B cell (primary cell): ENCODE data around the gene WDR27. TPM values are rescaled to one million over a fixed set of nuclear protein-coding genes. Genes with fewer than 3 reads are reported as not detected.

ENCODE experiments used
- ATAC-seq: fragments of 200-7000 bp; cut with Tn5 transposase; one replicate; pipeline ENCODE4 v1.10.0; 2021; ENCODE audit warnings: low read depth, mild to moderate bottlenecking, moderate number of reproducible peaks, moderate library complexity
- CTCF ChIA-PET: fragments of 350-600 bp; sonication (Branson Sonifier 250); formaldehyde crosslinking; loops from one replicate; lab custom pipeline; 2021; ENCODE audit warnings: antibody characterized with exemption, inconsistent platforms; lab: Charles Lee
- POLR2A ChIA-PET: fragments of 350-600 bp; sonication (Branson Sonifier 250); formaldehyde crosslinking; loops from one replicate; lab custom pipeline; 2021; ENCODE audit warnings: antibody characterized with exemption; lab: Charles Lee
- DNase-seq: peaks from one replicate; pipeline ENCODE4 v3.0.0; 2013
- H2AFZ ChIP-seq: 2 replicates; pipeline ENCODE4 v1.6.1; 2012; ENCODE audit warnings: mild to moderate bottlenecking, low read depth, low read length; ENCODE audit not compliant: insufficient read depth, poor library complexity, severe bottlenecking
- H3K27ac ChIP-seq, 2 donors: 1 replicate in 1 of 2; 2 replicates in 1 of 2; pipeline ENCODE4 v1.5.1; 2012 to 2013; ENCODE audit warnings: low read length in 2 of 2, mild to moderate bottlenecking in 2 of 2, moderate library complexity in 1 of 2
- H3K27me3 ChIP-seq, 4 experiments: fragments of 200-600 bp in 1 of 4; sonication (generic) in 1 of 4; replicated peaks in 1 of 4; 1 replicate in 2 of 4; 2 replicates in 2 of 4; pipeline versions ENCODE4 v1.6.1 to v1.7.0; 2013 to 2016; ENCODE audit warnings: low read length in 3 of 4, mild to moderate bottlenecking in 2 of 4, mixed read lengths in 1 of 4, moderate library complexity in 1 of 4; ENCODE audit not compliant: insufficient read depth in 4 of 4, control insufficient read depth in 3 of 4; ENCODE audit errors: control extremely low read depth in 1 of 4
- H3K36me3 ChIP-seq, 2 experiments: replicated peaks in 1 of 2; 1 replicate in 1 of 2; 2 replicates in 1 of 2; pipeline versions ENCODE4 v1.6.1 to v1.7.1; 2013; ENCODE audit warnings: low read length in 1 of 2; ENCODE audit not compliant: insufficient read depth in 2 of 2, control insufficient read depth in 1 of 2; ENCODE audit errors: control extremely low read depth in 1 of 2, extremely low read depth in 1 of 2
- H3K4me1 ChIP-seq, 2 donors: fragments of 200-600 bp in 1 of 2; sonication (generic) in 1 of 2; 1 replicate in 1 of 2; 2 replicates in 1 of 2; pipeline versions ENCODE4 v1.5.1 to v1.6.1; 2013 to 2017; ENCODE audit warnings: low read length in 2 of 2; ENCODE audit not compliant: control insufficient read depth in 2 of 2, insufficient read depth in 2 of 2
- H3K4me2 ChIP-seq: replicated peaks from 2 replicates; pipeline ENCODE3; 2012; ENCODE audit warnings: mild to moderate bottlenecking, low read depth, low read length; ENCODE audit not compliant: poor library complexity, severe bottlenecking
- H3K4me3 ChIP-seq, 5 experiments: fragments of 200-600 bp in 1 of 5; sonication (generic) in 1 of 5; 1 replicate in 3 of 5; 2 replicates in 2 of 5; pipeline versions ENCODE4 v1.5.1 to v1.7.0; 2011 to 2016; ENCODE audit warnings: low read length in 4 of 5, mild to moderate bottlenecking in 4 of 5, low read depth in 2 of 5, control low read depth in 1 of 5, moderate library complexity in 1 of 5; ENCODE audit not compliant: insufficient read depth in 1 of 5; ENCODE audit errors: control extremely low read depth in 1 of 5, extremely low read depth in 1 of 5
- H3K79me2 ChIP-seq: fragments of 200-600 bp; sonication (generic); one replicate; pipeline ENCODE4 v1.6.0; 2016; ENCODE audit warnings: low read length; ENCODE audit not compliant: control insufficient read depth, insufficient read depth
- H3K9ac ChIP-seq: fragments of 200-600 bp; sonication (generic); 2 replicates; pipeline ENCODE4 v1.6.1; 2017; ENCODE audit warnings: mild to moderate bottlenecking, low read length, moderate library complexity
- H3K9me3 ChIP-seq, 3 donors: one replicate each; pipeline versions ENCODE4 v1.6.1 to v1.7.1; 2013; ENCODE audit warnings: low read length in 2 of 3; ENCODE audit not compliant: control insufficient read depth in 2 of 3, insufficient read depth in 1 of 3; ENCODE audit errors: control extremely low read depth in 1 of 3
- H4K20me1 ChIP-seq: 2 replicates; pipeline ENCODE4 v1.6.0; 2012; ENCODE audit warnings: mild to moderate bottlenecking, low read length; ENCODE audit not compliant: insufficient read depth, control insufficient read depth, poor library complexity, severe bottlenecking
- H3K27ac Mint-ChIP-seq: one replicate; pipeline ENCODE4 v1.8.0; 2021; ENCODE audit warnings: mixed read lengths
- H3K27me3 Mint-ChIP-seq: one replicate; pipeline ENCODE4 v1.8.0; 2021; ENCODE audit warnings: mixed read lengths
- H3K4me1 Mint-ChIP-seq: one replicate; pipeline ENCODE4 v1.8.0; 2021; ENCODE audit warnings: mixed read lengths
- H3K4me3 Mint-ChIP-seq: one replicate; pipeline ENCODE4 v1.8.0; 2021; ENCODE audit warnings: mixed read lengths
- H3K9me3 Mint-ChIP-seq: one replicate; pipeline ENCODE4 v1.8.0; 2022; ENCODE audit warnings: mixed read lengths; ENCODE audit not compliant: insufficient read depth
- EZH2 ChIP-seq: IDR thresholded peaks from 2 replicates; pipeline ENCODE4 v1.6.1; 2012; ENCODE audit warnings: borderline replicate concordance, low read depth, mild to moderate bottlenecking, moderate library complexity, low read length; ENCODE audit not compliant: insufficient read depth, poor library complexity, severe bottlenecking
- WGBS: methylation state at CpG from one replicate; pipeline ENCODE4 v1.1.5; 2013; ENCODE audit warnings: missing lambda C conversion rate; ENCODE audit not compliant: insufficient coverage; 5-methylcytosine and 5-hydroxymethylcytosine counted together
- intact Hi-C: fragments of 100-400 bp; cut with micrococcal nuclease; formaldehyde crosslinking; loops from one replicate; pipeline ENCODE4 v1.10.0; 2022
- polyA plus RNA-seq: library from polyadenylated mRNA; depleted of rRNA; stranded (reverse); fragments of >200 nt; gene quantifications from 2 replicates; pipeline ENCODE4 v1.2.3, GENCODE V29; 2012
- total RNA-seq, 2 donors: library from RNA; stranded (reverse); fragments of 120-200 nt in 1 of 2; gene quantifications; 1 replicate in 1 of 2; 2 replicates in 1 of 2; pipeline versions ENCODE4 v1.2.3 to v1.2.4, GENCODE V29; 2013 to 2022
- TF ChIP-seq, protein P1 (sequence below): fragments of 200-600 bp; IDR thresholded peaks from one replicate; pipeline ENCODE4 v1.8.0; 2022; ENCODE audit warnings: antibody characterized with exemption, mild to moderate bottlenecking

The WDR27 gene
- total and polyA plus RNA-seq, 2 donors (not counting 1 experiment from before 2014, with no cell fraction given) = 64.3 to 86.3 TPM

DNA sequence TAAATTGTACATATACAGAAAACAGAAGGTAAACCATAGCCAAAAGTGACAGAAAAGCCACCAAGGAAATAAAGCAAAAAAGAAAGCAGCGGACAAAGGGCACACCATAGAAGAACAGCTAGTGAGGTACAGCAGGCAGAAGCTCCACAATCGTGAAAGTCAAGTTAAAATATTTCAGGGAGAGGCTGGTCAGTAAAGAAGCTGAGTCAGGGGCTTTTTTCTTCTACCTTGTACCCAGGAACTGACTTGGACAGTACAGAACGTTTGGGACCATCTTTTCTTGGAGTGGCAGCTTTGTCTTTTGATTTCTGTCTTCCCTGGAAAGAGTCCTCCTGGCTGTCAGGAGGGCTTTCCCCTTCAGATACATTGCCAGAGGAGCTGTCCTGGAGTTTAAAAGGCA is 8.2 kb upstream of the WDR27 start:
- intact Hi-C loops = no loop called here
- H3K4me1 Mint-ChIP-seq = peaks cover 32% of the 10 kb centered on the region
- H3K27ac Mint-ChIP-seq = no peak overlapping the region
- H3K4me1 ChIP-seq = peaks cover 5 to 16% of the 10 kb centered on the region in 2 donors
- H3K4me3 ChIP-seq = no peak overlapping the region
- peaks cover 15 to 37% of the 10 kb centered on the region in 2 experiments for H3K36me3 ChIP-seq
- no peaks in the 10 kb centered on the region for H4K20me1 ChIP-seq
- 100% methylated on average over 2 of the region's 3 CpGs for WGBS
- ChIA-PET POLR2A (no interaction called here), CTCF (interaction anchor here (1.1 kb wide), 1 partner anchor 11 kb away, joined by 3 read pairs; no protein-coding TSS in a partner anchor)
- peaks cover 35% of the 10 kb centered on the region for H3K79me2 ChIP-seq
- H3K9me3 Mint-ChIP-seq = no peaks in the 10 kb centered on the region
- H3K4me2 ChIP-seq = no peak overlapping the region
- H3K9ac ChIP-seq = no peak overlapping the region
- no peak for ATAC-seq
- TF ChIP-seq, protein P1, sequence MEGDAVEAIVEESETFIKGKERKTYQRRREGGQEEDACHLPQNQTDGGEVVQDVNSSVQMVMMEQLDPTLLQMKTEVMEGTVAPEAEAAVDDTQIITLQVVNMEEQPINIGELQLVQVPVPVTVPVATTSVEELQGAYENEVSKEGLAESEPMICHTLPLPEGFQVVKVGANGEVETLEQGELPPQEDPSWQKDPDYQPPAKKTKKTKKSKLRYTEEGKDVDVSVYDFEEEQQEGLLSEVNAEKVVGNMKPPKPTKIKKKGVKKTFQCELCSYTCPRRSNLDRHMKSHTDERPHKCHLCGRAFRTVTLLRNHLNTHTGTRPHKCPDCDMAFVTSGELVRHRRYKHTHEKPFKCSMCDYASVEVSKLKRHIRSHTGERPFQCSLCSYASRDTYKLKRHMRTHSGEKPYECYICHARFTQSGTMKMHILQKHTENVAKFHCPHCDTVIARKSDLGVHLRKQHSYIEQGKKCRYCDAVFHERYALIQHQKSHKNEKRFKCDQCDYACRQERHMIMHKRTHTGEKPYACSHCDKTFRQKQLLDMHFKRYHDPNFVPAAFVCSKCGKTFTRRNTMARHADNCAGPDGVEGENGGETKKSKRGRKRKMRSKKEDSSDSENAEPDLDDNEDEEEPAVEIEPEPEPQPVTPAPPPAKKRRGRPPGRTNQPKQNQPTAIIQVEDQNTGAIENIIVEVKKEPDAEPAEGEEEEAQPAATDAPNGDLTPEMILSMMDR = no peak
- no peak for TF ChIP-seq EZH2
- H2AFZ ChIP-seq = no peak overlapping the region
- H3K27me3 ChIP-seq = no peaks in the 10 kb centered on the region
- no peak overlapping the region for H3K27ac ChIP-seq
- DNase-seq = no peak
- H3K9me3 ChIP-seq = no peaks in the 10 kb centered on the region
- no peaks in the 10 kb centered on the region for H3K27me3 Mint-ChIP-seq
- no peak overlapping the region for H3K4me3 Mint-ChIP-seq

DNA sequence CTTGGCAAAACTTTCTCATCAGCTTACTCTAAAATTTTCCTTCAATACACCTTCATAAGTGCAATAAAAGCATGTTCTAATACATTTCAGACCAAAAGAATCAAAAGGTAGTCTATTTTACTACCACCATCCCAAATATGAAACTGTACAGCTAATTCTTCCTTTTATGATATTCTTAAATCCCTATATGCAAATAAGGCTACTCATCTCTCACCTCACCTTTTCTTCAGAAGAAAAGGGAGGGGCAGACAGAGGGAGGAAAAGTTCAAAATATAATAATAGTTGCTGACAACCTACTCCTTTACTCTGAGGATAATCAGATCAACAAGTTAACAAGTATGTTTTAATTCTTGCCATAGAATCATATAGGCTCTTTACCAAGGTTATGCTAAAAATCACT is 7.5 kb upstream of the WDR27 start:
- no peaks in the 10 kb centered on the region for H3K9me3 Mint-ChIP-seq
- Histone ChIP-seq H4K20me1 (no peaks in the 10 kb centered on the region), H3K9me3 (no peaks in the 10 kb centered on the region), H3K4me1 (peaks cover 8 to 21% of the 10 kb centered on the region in 2 donors), H3K9ac (no peak overlapping the region), H3K36me3 (peaks cover 12 to 30% of the 10 kb centered on the region in 2 experiments), H3K79me2 (peaks cover 32% of the 10 kb centered on the region), H3K4me3 (no peak overlapping the region), H3K4me2 (no peak overlapping the region), H3K27me3 (no peaks in the 10 kb centered on the region), H3K27ac (peak overlapping the region in 1 of 2 donors; percentile 3), H2AFZ (no peak overlapping the region)
- ChIA-PET CTCF (no interaction called here), POLR2A (no interaction called here)
- no peak for ATAC-seq
- peaks cover 36% of the 10 kb centered on the region for H3K4me1 Mint-ChIP-seq
- no peak overlapping the region for H3K4me3 Mint-ChIP-seq
- H3K27ac Mint-ChIP-seq = no peak overlapping the region
- H3K27me3 Mint-ChIP-seq = no peaks in the 10 kb centered on the region
- intact Hi-C loops = loop anchor here (10.0 kb wide), 1 partner anchor 124 kb away; no protein-coding TSS in a partner anchor
- no peak for DNase-seq
- TF ChIP-seq, protein P1 = no peak
- TF ChIP-seq EZH2 = no peak
